NCI-H748 (cell line): Measurements from ENCODE around the gene GDAP2.

Source experiments
- DNase-seq: peaks from one replicate; lab custom pipeline; 2025; ENCODE audit not compliant: unreplicated experiment; lab: John Stamatoyannopoulos, UW

Gene GDAP2

GRCh38 chr1:117842408-117843170 lies 86.8 kb downstream of the GDAP2 start:
- DNase-seq: peak; percentile 49

- DNase-seq: no peak
Measured at GRCh38 chr1:117841117-117841650, 88.2 kb downstream of the GDAP2 start.

- no peak for DNase-seq
Measured at GRCh38 chr1:117838911-117839310, 90.5 kb downstream of the GDAP2 start.

- DNase-seq: no peak
Measured at GRCh38 chr1:117836069-117836468, 93.4 kb downstream of the GDAP2 start.

GRCh38 chr1:117834416-117834815 lies 95.0 kb downstream of the GDAP2 start:
- no peak for DNase-seq

GRCh38 chr1:117832453-117832852 lies 97.0 kb downstream of the GDAP2 start:
- no peak for DNase-seq

- no peak for DNase-seq
Measured at GRCh38 chr1:117830222-117830621, 99.2 kb downstream of the GDAP2 start.

- DNase-seq: no peak
Measured at GRCh38 chr1:117828201-117828600, 101.2 kb downstream of the GDAP2 start.

- no peak for DNase-seq
Measured at GRCh38 chr1:117826540-117827078, 102.8 kb downstream of the GDAP2 start.

- DNase-seq: no peak
Measured at GRCh38 chr1:117826119-117826518, 103.3 kb downstream of the GDAP2 start.

GRCh38 chr1:117825414-117825813 lies 104.0 kb downstream of the GDAP2 start:
- no peak for DNase-seq

GRCh38 chr1:117824616-117825015 lies 104.8 kb downstream of the GDAP2 start:
- DNase-seq: no peak

- peak; percentile 38 for DNase-seq
Measured at GRCh38 chr1:117821774-117822482, 107.5 kb downstream of the GDAP2 start.

- DNase-seq: no peak
Measured at GRCh38 chr1:117821382-117821755, 108.1 kb downstream of the GDAP2 start.

GRCh38 chr1:117820694-117821381 lies 108.6 kb downstream of the GDAP2 start:
- no peak for DNase-seq

- no peak for DNase-seq
Measured at GRCh38 chr1:117820096-117820495, 109.3 kb downstream of the GDAP2 start.

- no peak for DNase-seq
Measured at GRCh38 chr1:117819301-117819700, 110.1 kb downstream of the GDAP2 start.

- no peak for DNase-seq
Measured at GRCh38 chr1:117818456-117818855, 111.0 kb downstream of the GDAP2 start.

- DNase-seq: no peak
Measured at GRCh38 chr1:117817629-117818028, 111.8 kb downstream of the GDAP2 start.

- DNase-seq: no peak
Measured at GRCh38 chr1:117815926-117816325, 113.5 kb downstream of the GDAP2 start.
